ENCODE data around the gene COX4I1. TPM values are rescaled to one million over a fixed set of nuclear protein-coding genes. Genes with fewer than 3 reads are reported as not detected.

COX4I1 gene
- total and polyA plus RNA-seq, 2 experiments from 2014 or later, result 743 to 1,231 TPM

- no peaks in the 10 kb centered on the region for H3K36me3 ChIP-seq
- no peak overlapping the region for H3K4me3 ChIP-seq
- peaks cover 6% of the 10 kb centered on the region for H3K4me1 ChIP-seq (ENCODE audit: low read depth)
- H3K27me3 ChIP-seq, result peaks cover 3% of the 10 kb centered on the region
- DNase-seq (ENCODE audit: low read depth in 1 of 2, low spot score in 1 of 2), result no peak
- TF ChIP-seq, protein P1, sequence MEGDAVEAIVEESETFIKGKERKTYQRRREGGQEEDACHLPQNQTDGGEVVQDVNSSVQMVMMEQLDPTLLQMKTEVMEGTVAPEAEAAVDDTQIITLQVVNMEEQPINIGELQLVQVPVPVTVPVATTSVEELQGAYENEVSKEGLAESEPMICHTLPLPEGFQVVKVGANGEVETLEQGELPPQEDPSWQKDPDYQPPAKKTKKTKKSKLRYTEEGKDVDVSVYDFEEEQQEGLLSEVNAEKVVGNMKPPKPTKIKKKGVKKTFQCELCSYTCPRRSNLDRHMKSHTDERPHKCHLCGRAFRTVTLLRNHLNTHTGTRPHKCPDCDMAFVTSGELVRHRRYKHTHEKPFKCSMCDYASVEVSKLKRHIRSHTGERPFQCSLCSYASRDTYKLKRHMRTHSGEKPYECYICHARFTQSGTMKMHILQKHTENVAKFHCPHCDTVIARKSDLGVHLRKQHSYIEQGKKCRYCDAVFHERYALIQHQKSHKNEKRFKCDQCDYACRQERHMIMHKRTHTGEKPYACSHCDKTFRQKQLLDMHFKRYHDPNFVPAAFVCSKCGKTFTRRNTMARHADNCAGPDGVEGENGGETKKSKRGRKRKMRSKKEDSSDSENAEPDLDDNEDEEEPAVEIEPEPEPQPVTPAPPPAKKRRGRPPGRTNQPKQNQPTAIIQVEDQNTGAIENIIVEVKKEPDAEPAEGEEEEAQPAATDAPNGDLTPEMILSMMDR (IDR thresholded peaks at IDR 0.05; ENCODE audit: low read depth, low read length), result no peak
- H3K27ac ChIP-seq, result no peak overlapping the region
- H3K9me3 ChIP-seq (ENCODE audit: low read depth), result no peaks in the 10 kb centered on the region
Measured at GRCh38 chr16:85844169-85844481, 44.6 kb downstream of the COX4I1 start.

- TF ChIP-seq, protein P1 (IDR thresholded peaks at IDR 0.05; ENCODE audit: low read depth, low read length), result no peak
Measured at GRCh38 chr16:85844786-85845185, 45.3 kb downstream of the COX4I1 start.

DNA sequence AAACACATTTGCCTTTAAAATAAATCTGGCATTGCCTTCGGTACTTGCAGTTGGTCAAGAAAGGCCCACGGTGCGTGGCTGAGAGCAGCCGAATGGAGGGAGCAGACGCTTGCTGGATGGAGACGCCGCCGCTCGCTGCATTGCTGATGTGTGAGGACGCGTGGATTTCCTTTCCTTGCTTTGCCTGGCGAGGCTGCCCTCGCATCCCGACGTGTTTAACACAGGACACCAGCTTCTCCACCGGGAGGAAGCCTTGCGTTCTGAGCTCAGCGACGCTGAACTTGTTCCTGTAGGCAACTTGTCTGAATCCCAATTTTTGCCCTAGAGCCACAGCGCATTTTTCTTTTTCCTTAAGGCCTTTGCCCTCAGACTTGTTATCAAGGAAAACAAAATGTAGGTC lies 45.8 kb downstream of the COX4I1 start:
- H3K9me3 ChIP-seq (ENCODE audit: low read depth), result no peaks in the 10 kb centered on the region
- no peaks in the 10 kb centered on the region for H3K36me3 ChIP-seq
- TF ChIP-seq, protein P1 (IDR thresholded peaks at IDR 0.05; ENCODE audit: low read depth, low read length), result no peak
- H3K4me3 ChIP-seq, result no peak overlapping the region
- no peak for DNase-seq (ENCODE audit: low read depth in 1 of 2, low spot score in 1 of 2)
- H3K27me3 ChIP-seq, result peaks cover under 1% of the 10 kb centered on the region
- H3K4me1 ChIP-seq (ENCODE audit: low read depth), result peaks cover 12% of the 10 kb centered on the region
- H3K27ac ChIP-seq, result no peak overlapping the region

More at GRCh38 chr16:85844786-85845185, 45.3 kb downstream of the COX4I1 start:
- Histone ChIP-seq H3K36me3 (no peaks in the 10 kb centered on the region), H3K9me3 (ENCODE audit: low read depth) (no peaks in the 10 kb centered on the region), H3K4me1 (ENCODE audit: low read depth) (peaks cover 7% of the 10 kb centered on the region), H3K27ac (peak overlapping the region; percentile 25), H3K27me3 (peaks cover 3% of the 10 kb centered on the region), H3K4me3 (no peak overlapping the region)
- peak; percentile 35 to 47 for DNase-seq (ENCODE audit: low read depth in 1 of 2, low spot score in 1 of 2)

DNA sequence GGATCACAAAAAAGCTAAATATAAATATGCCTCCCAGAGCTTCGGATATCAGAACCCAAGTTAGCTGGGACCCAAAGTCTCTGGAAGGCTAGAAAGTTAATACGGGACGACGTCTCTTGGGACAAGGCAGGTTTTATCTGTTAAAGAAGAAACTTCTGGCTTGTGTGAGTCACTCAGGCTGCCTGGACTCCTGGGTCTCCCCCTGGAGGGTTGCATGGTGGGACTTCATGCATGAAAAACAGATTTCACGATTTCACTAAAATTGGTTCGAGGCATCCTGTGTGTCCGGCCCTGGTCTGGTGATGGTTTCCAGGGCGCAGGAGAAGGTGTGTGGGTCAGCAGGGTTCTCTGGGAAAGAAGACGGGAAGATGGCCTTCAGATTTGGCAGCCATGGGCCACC lies 47.0 kb downstream of the COX4I1 start:
- TF ChIP-seq, protein P1 (IDR thresholded peaks at IDR 0.05; ENCODE audit: low read depth, low read length), result no peak
- Histone ChIP-seq H3K4me3 (no peak overlapping the region), H3K27me3 (no peaks in the 10 kb centered on the region), H3K9me3 (ENCODE audit: low read depth) (no peaks in the 10 kb centered on the region), H3K4me1 (ENCODE audit: low read depth) (peaks cover 21% of the 10 kb centered on the region), H3K36me3 (no peaks in the 10 kb centered on the region), H3K27ac (no peak overlapping the region)
- no peak for DNase-seq (ENCODE audit: low read depth in 1 of 2, low spot score in 1 of 2)

DNA sequence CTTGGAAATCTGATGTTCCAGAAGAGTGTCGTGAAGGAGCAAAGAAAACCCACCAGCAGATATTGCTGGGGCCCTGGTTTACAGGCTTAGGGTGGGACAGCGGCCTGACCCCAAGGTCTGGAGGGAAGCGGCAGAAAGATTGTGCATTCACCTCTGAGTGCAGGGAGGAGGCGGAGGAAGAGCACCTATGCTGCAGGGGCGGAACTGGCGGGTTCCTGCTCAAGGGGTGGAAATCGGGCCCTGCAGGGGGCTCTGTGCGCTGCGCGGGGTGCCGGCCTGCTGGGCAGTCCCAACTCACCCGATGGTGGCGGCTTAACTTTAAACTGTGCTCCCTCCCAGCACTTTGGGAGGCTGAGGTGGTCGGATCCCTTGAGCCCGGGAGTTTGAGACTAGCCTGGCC lies 47.5 kb downstream of the COX4I1 start:
- H3K27me3 ChIP-seq, result no peaks in the 10 kb centered on the region
- peaks cover 21% of the 10 kb centered on the region for H3K4me1 ChIP-seq (ENCODE audit: low read depth)
- no peaks in the 10 kb centered on the region for H3K36me3 ChIP-seq
- DNase-seq (ENCODE audit: low read depth in 1 of 2, low spot score in 1 of 2), result no peak
- TF ChIP-seq, protein P1 (IDR thresholded peaks at IDR 0.05; ENCODE audit: low read depth, low read length), result no peak
- no peak overlapping the region for H3K27ac ChIP-seq
- H3K9me3 ChIP-seq (ENCODE audit: low read depth), result no peaks in the 10 kb centered on the region
- H3K4me3 ChIP-seq, result no peak overlapping the region
